GM23248 (cell line): ENCODE data around the gene CTXND2.

ENCODE experiments used
- EZH2 ChIP-seq: fragments of 200-600 bp; sonication (generic); IDR thresholded peaks from 2 replicates; pipeline ENCODE4 v1.6.1; 2018; ENCODE audit warnings: antibody characterized with exemption, mild to moderate bottlenecking; ENCODE audit not compliant: insufficient read depth, poor library complexity, severe bottlenecking
- EZH2phosphoT487 ChIP-seq: fragments of 200-600 bp; sonication (generic); IDR thresholded peaks from 2 replicates; pipeline ENCODE4 v1.6.1; 2018; ENCODE audit warnings: antibody characterized with exemption, moderate library complexity, mild to moderate bottlenecking, low read depth; ENCODE audit not compliant: insufficient read depth

DNA sequence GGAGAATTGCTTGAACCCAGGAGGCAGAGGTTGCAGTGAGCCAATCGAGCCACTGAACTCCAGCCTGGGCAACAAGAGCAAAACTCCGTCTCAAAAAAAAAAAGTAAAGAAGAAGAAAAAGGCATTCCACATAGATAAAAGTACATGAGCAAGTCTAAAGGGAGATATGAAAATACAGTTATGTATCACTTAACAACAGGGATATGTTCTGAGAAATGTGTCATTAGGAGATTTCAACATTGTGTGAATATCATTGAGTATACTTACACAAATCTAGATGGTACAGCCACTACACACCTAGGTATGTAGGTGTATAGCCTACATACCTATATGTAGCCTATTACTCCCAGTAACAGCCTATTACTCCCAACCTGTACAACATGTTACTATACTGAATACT lies 23.2 kb upstream of the CTXND2 start:
- TF ChIP-seq EZH2phosphoT487 (no peak), EZH2 (no peak)
